Measurements from ENCODE around the gene SLC25A21.

Gene SLC25A21

GRCh38 chr14:36955376-36955775, 217.0 kb downstream of the SLC25A21 start:
- Histone ChIP-seq H3K9ac (ENCODE audit: insufficient read length) (no peak overlapping the region), H3K36me3 (ENCODE audit: insufficient read depth, low read length) (no peaks in the 10 kb centered on the region), H3K9me3 (ENCODE audit: low read depth, low read length) (no peaks in the 10 kb centered on the region), H3K4me3 (no peak overlapping the region), H3K27ac (no peak overlapping the region)
- no peak for TF ChIP-seq EZH2 (IDR thresholded peaks at IDR 0.05)
- no peak for TF ChIP-seq FOXP2 (optimal IDR thresholded peaks at IDR 0.05; ENCODE audit: control extremely low read depth, extremely low read length, insufficient read depth)
- TF ChIP-seq POLR2AphosphoS5 (IDR thresholded peaks at IDR 0.05; ENCODE audit: borderline replicate concordance, low read depth, low read length) = no peak
- no peak for DNase-seq (ENCODE audit: low read depth, low spot score)

- DNase-seq (ENCODE audit: low read depth, low spot score) = no peak
- H3K36me3 ChIP-seq (ENCODE audit: insufficient read depth, low read length) = no peaks in the 10 kb centered on the region
- H3K27ac ChIP-seq = no peak overlapping the region
- no peaks in the 10 kb centered on the region for H3K9me3 ChIP-seq (ENCODE audit: low read depth, low read length)
- no peak overlapping the region for H3K9ac ChIP-seq (ENCODE audit: insufficient read length)
- no peak overlapping the region for H3K4me3 ChIP-seq
- TF ChIP-seq EZH2 (IDR thresholded peaks at IDR 0.05) = no peak
- TF ChIP-seq POLR2AphosphoS5 (IDR thresholded peaks at IDR 0.05; ENCODE audit: borderline replicate concordance, low read depth, low read length) = no peak
- no peak for TF ChIP-seq FOXP2 (optimal IDR thresholded peaks at IDR 0.05; ENCODE audit: control extremely low read depth, extremely low read length, insufficient read depth)
Measured at GRCh38 chr14:36952689-36953088, 219.7 kb downstream of the SLC25A21 start.

GRCh38 chr14:36951380-36951911, 221.0 kb downstream of the SLC25A21 start:
- TF ChIP-seq POLR2AphosphoS5 (IDR thresholded peaks at IDR 0.05; ENCODE audit: borderline replicate concordance, low read depth, low read length) (no peak), FOXP2 (optimal IDR thresholded peaks at IDR 0.05; ENCODE audit: control extremely low read depth, extremely low read length, insufficient read depth) (no peak), EZH2 (IDR thresholded peaks at IDR 0.05) (no peak)
- Histone ChIP-seq H3K9ac (ENCODE audit: insufficient read length) (no peak overlapping the region), H3K4me3 (no peak overlapping the region), H3K9me3 (ENCODE audit: low read depth, low read length) (no peaks in the 10 kb centered on the region), H3K27ac (no peak overlapping the region), H3K36me3 (ENCODE audit: insufficient read depth, low read length) (no peaks in the 10 kb centered on the region)
- no peak for DNase-seq (ENCODE audit: low read depth, low spot score)

- Histone ChIP-seq H3K4me3 (no peak overlapping the region), H3K36me3 (ENCODE audit: insufficient read depth, low read length) (no peaks in the 10 kb centered on the region), H3K27ac (no peak overlapping the region), H3K9me3 (ENCODE audit: low read depth, low read length) (no peaks in the 10 kb centered on the region), H3K9ac (ENCODE audit: insufficient read length) (no peak overlapping the region)
- DNase-seq (ENCODE audit: low read depth, low spot score) = no peak
- no peak for TF ChIP-seq EZH2 (IDR thresholded peaks at IDR 0.05)
Measured at GRCh38 chr14:36950812-36951211, 221.6 kb downstream of the SLC25A21 start.

- TF ChIP-seq POLR2AphosphoS5 (IDR thresholded peaks at IDR 0.05; ENCODE audit: borderline replicate concordance, low read depth, low read length) (no peak), EZH2 (IDR thresholded peaks at IDR 0.05) (no peak), FOXP2 (optimal IDR thresholded peaks at IDR 0.05; ENCODE audit: control extremely low read depth, extremely low read length, insufficient read depth) (no peak)
- H3K9me3 ChIP-seq (ENCODE audit: low read depth, low read length) = no peaks in the 10 kb centered on the region
Measured at GRCh38 chr14:36949371-36949770, 223.0 kb downstream of the SLC25A21 start.

GRCh38 chr14:36948157-36948859, 224.1 kb downstream of the SLC25A21 start:
- H3K36me3 ChIP-seq (ENCODE audit: insufficient read depth, low read length) = no peaks in the 10 kb centered on the region
- DNase-seq (ENCODE audit: low read depth, low spot score) = no peak
- H3K27ac ChIP-seq = no peak overlapping the region
- H3K4me3 ChIP-seq = no peak overlapping the region
- TF ChIP-seq EZH2 (IDR thresholded peaks at IDR 0.05) (no peak), FOXP2 (optimal IDR thresholded peaks at IDR 0.05; ENCODE audit: control extremely low read depth, extremely low read length, insufficient read depth) (no peak), POLR2AphosphoS5 (IDR thresholded peaks at IDR 0.05; ENCODE audit: borderline replicate concordance, low read depth, low read length) (no peak)
- H3K9me3 ChIP-seq (ENCODE audit: low read depth, low read length) = no peaks in the 10 kb centered on the region
- H3K9ac ChIP-seq (ENCODE audit: insufficient read length) = no peak overlapping the region

More at GRCh38 chr14:36949371-36949770, 223.0 kb downstream of the SLC25A21 start:
- no peak overlapping the region for H3K9ac ChIP-seq (ENCODE audit: insufficient read length)
- no peak overlapping the region for H3K27ac ChIP-seq
- H3K36me3 ChIP-seq (ENCODE audit: insufficient read depth, low read length) = no peaks in the 10 kb centered on the region
- no peak overlapping the region for H3K4me3 ChIP-seq
- no peak for DNase-seq (ENCODE audit: low read depth, low spot score)

GRCh38 chr14:36947362-36947761, 225.0 kb downstream of the SLC25A21 start:
- no peak for TF ChIP-seq POLR2AphosphoS5 (IDR thresholded peaks at IDR 0.05; ENCODE audit: borderline replicate concordance, low read depth, low read length)
- TF ChIP-seq EZH2 (IDR thresholded peaks at IDR 0.05) = no peak
- no peak for DNase-seq (ENCODE audit: low read depth, low spot score)
- Histone ChIP-seq H3K9me3 (ENCODE audit: low read depth, low read length) (no peaks in the 10 kb centered on the region), H3K9ac (ENCODE audit: insufficient read length) (no peak overlapping the region), H3K27ac (no peak overlapping the region), H3K4me3 (no peak overlapping the region), H3K36me3 (ENCODE audit: insufficient read depth, low read length) (no peaks in the 10 kb centered on the region)

GRCh38 chr14:36946872-36947271, 225.5 kb downstream of the SLC25A21 start:
- TF ChIP-seq EZH2 (IDR thresholded peaks at IDR 0.05) (no peak), FOXP2 (optimal IDR thresholded peaks at IDR 0.05; ENCODE audit: control extremely low read depth, extremely low read length, insufficient read depth) (no peak), POLR2AphosphoS5 (IDR thresholded peaks at IDR 0.05; ENCODE audit: borderline replicate concordance, low read depth, low read length) (no peak)
- DNase-seq (ENCODE audit: low read depth, low spot score) = no peak
- Histone ChIP-seq H3K27ac (no peak overlapping the region), H3K4me3 (no peak overlapping the region), H3K36me3 (ENCODE audit: insufficient read depth, low read length) (no peaks in the 10 kb centered on the region), H3K9me3 (ENCODE audit: low read depth, low read length) (no peaks in the 10 kb centered on the region), H3K9ac (ENCODE audit: insufficient read length) (no peak overlapping the region)

Measured in SK-N-MC (cell line).